GM12892 (cell line): Measurements from ENCODE around the gene NTN1.

Experiments used
- POLR2A ChIP-seq: IDR thresholded peaks from 2 replicates; pipeline ENCODE4 v1.6.1; 2011; ENCODE audit warnings: low read depth, low read length, control low read depth
- POLR2AphosphoS5 ChIP-seq: IDR thresholded peaks from 2 replicates; pipeline ENCODE4 v1.6.1; 2011; ENCODE audit warnings: low read depth, low read length, control low read depth
- TAF1 ChIP-seq: IDR thresholded peaks from 2 replicates; pipeline ENCODE4 v1.6.1; 2011; ENCODE audit warnings: low read depth, mild to moderate bottlenecking, control low read depth, low read length, borderline replicate concordance

DNA sequence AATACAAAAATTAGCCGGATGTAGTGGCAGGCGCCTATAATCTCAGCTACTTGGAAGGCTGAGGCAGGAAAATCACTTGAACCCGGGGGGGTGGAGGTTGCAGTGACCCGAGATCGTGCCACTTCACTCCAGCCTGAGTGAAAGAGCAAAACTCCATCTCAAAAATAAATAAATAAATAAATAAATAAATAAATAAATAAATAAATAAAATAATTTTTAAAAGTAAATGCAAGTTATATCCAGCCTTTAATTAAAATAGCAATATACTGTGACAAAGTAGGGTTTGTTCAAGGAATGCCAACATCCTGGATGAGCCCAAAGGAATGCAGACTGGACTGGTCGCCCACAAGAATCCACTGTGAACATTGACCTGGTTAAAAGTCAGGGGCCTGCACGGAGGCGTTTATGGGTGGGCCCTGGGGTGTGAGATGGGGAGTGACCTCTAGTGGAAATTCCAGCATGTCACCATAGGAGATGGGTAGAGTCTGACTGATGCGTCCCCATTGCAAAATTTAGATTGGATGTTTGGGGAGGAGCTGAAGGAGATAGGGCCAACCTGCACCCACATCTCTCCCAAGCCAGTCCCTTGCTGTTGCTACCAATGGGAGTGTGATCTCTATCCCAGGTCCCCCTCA lies 46.1 kb upstream of the NTN1 start:
- TF ChIP-seq POLR2A = no peak
- no peak for TF ChIP-seq POLR2AphosphoS5
- TF ChIP-seq TAF1 = no peak
